NCI-H1436 (cell line): Measurements from ENCODE around the gene MRPS24.
"Not testable (repeated sequence)": the region's sequence is repeated elsewhere in the genome, so short reads cannot be mapped to it uniquely, and the experiment has no call there.

ENCODE experiments used
- DNase-seq: peaks from one replicate; lab custom pipeline; 2025; lab: John Stamatoyannopoulos, UW

MRPS24 gene

DNA sequence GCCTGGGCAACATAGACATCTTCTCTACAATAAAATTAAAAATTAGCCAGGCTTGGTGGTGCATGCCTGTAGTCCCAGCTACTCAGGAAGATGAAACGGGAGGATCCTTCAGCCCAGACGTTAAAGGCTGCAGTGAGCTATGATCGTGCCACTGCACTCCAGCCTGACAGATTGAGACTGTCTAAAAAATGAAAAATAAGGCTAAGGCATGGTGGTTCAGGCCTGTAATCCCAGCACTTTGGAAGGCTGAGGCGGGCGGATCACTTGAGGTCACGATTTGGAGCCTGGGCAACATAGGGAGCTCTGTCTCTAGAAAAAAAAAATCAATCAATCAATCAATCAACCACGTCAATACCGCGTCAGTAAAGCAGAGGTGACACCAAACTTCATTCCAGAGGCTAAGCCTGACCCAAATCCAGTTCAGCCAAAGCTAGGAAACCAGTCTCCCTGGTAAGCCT, 31.1 kb downstream of the MRPS24 start:
- no peak for DNase-seq

DNA sequence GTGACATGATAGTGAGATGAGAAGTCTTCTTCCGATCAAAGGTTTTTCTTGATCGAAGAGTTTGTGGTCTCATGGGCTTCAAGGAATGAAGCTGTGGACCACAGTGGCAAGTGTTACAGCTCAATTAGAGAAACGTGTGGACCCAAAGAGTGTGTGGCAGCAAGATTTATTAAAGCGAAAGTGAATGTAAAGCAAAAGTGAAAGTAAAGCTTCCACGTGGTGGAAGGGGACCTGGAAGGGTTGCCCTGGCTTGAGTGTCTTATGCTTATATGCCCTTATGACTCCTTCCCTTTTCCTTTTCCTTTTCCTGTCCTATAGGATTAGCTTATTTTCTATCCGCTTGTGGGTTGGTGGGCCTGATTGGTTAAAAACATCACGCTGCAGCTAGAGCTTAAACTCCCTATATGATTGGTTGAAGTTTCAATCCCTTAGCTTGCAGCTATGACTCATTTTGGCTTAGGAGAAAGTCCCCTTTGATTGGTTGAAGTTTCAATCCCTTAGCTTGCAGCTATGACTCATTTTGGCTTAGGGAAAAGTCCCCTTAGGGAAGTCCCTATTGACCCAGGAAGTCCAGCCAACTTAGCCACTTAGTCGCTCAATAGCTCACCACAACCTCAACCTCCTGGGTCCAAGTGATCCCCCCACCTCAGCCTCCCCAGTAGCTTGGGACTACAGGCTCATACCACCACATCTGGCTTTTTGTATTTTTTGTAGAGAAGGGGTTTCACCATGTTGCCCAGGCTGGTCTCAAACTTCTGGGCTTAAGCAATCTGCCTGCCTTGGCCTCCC, 34.7 kb downstream of the MRPS24 start:
- DNase-seq: no peak

DNA sequence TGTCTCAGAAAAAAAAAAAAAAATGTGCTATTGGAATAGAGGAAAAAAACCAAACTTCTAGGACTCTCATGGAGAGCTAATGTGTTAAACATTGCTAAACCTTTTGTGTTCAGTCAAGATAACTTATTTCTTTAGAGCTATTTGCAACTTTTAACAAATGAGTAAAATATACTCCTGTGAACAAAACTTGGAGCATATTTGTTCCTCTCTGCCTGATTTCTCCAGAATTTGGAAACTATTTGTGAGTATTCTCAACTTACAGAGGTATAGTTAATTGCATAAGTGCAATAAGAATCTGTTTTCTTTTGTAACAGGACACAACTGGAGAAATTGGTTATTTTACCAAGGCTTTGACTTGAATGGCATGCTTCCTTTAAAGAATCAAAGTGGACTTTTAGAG, 38.4 kb downstream of the MRPS24 start:
- DNase-seq: not testable (repeated sequence)

DNA sequence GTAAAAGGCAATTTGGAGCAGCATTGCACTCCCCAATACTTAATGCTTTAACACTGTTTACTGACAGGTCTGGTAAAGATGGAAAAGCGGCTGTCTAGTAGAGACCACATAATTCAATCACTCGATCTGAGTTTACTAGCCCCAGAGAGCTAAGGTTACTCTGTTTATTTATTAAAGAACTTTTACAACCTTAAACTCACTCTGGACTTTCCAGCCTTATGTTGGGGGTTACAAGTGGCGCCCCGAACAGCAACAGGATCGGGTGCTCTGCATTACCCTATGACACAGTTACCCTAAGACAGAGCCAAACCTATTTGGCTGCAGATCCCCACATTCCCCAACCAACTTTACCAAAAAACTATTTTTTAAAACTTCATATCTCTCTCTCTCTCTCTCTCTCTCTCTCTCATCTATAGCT, 43.9 kb downstream of the MRPS24 start:
- no peak for DNase-seq

DNA sequence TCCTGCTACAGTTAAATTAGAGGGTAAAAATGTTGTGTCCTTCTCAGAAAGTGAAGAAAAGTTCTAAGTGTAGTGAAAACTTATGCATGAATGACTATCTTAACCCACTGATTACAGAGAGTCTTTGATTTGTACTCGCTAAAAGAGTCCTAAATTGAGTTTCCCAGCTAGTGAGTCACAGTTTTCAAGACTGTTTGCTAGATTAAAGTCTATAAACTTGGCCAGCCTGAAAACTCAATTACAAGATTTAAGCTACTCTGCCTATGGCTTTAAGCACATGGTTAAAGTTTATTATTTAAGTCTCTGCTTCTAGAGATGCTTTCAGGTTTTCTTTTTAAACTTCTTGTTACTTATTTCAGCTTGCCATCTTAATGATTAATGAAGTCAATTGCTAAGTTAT, 44.4 kb downstream of the MRPS24 start:
- DNase-seq: no peak

DNA sequence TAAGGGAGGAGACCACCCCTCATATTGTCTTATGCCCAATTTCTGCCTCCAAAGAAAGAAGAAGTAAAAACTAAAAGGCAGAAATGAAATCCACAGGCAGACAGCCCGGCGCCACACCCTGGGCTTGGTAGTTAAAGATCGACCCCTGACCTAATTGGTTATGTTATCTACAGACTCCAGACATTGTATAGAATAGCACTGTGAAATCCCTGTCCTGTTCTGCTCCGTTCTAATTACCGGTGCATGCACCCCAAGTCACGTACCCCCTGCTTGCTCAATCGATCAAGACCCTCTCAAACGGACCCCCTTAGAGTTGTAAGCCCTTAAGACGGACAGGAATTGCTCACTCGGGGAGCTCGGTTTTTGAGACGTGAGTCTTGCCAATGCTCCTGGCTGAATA, 44.8 kb downstream of the MRPS24 start:
- DNase-seq: not testable (repeated sequence)

DNA sequence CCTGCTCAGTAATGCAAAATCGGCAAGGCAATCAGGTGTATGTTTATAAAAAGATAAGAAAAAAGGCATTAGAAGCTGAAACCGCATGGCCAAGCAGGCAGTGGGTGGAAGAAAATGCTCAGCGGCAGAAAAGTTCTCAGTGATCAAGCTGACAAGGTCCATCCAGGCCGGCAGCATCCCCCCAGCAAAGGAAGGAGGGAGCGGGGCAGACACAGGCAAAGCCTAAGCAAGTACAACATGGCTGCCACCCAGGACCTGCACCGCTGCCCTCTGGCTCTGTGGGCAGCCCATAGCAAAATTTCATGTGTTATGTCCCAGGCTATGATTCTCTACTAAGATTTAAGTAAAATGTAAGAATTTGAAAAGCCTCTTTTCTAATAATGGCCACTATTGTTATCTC, 45.4 kb downstream of the MRPS24 start:
- DNase-seq: no peak

DNA sequence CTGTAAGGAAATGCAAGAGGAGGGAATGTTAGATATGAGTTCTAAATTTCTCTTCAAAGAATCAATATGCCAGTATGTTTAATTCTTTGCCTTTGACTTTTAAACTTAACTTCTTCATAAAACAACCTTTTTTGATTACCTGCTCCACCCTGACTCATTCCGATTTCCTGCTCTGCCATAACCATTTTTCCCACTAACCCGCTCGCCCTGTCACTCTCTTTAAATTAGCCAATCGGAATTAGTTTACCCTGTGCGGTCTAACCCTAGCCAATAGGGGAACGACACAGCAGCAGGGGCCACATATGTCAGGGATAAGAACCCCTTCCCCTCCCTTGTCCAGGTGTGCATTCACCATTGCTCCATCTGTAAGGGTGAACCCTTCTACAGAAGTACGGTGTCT, 45.9 kb downstream of the MRPS24 start:
- DNase-seq: not testable (repeated sequence)
